H9 (cell line): ENCODE measurements around the gene RAB27A. TPM values are rescaled to one million over a fixed set of nuclear protein-coding genes. Genes with fewer than 3 reads are reported as not detected.

Experiments used
- DNase-seq: peaks from one replicate; pipeline ENCODE4 v3.0.0-alpha.2; 2017
- H2AFZ ChIP-seq: one replicate; pipeline ENCODE4 v1.6.1; 2013; ENCODE audit warnings: mild to moderate bottlenecking, low read length, control low read depth, moderate library complexity
- H2AK5ac ChIP-seq: 2 replicates; pipeline ENCODE4 v1.6.1; 2013; ENCODE audit warnings: low read length, control low read depth, mixed read lengths; ENCODE audit not compliant: insufficient read length
- H2BK120ac ChIP-seq: one replicate; pipeline ENCODE4 v1.6.1; 2013; ENCODE audit warnings: low read depth, mild to moderate bottlenecking, low read length, control low read depth, inconsistent platforms; ENCODE audit not compliant: poor library complexity, severe bottlenecking
- H2BK12ac ChIP-seq: 2 replicates; pipeline ENCODE4 v1.6.1; 2013; ENCODE audit warnings: low read length, control low read depth, mixed read lengths, low read depth; ENCODE audit not compliant: insufficient read length
- H2BK15ac ChIP-seq: 2 replicates; pipeline ENCODE4 v1.6.1; 2013; ENCODE audit warnings: low read depth, low read length, control low read depth
- H2BK20ac ChIP-seq: one replicate; pipeline ENCODE4 v1.6.1; 2013; ENCODE audit warnings: low read depth, mild to moderate bottlenecking, low read length, control low read depth, inconsistent platforms; ENCODE audit not compliant: poor library complexity, severe bottlenecking
- H2BK5ac ChIP-seq: 2 replicates; pipeline ENCODE4 v1.6.1; 2013; ENCODE audit warnings: low read length, control low read depth, mixed read lengths; ENCODE audit not compliant: insufficient read length
- H3K14ac ChIP-seq: 2 replicates; pipeline ENCODE4 v1.6.1; 2013; ENCODE audit warnings: low read length, control low read depth; ENCODE audit not compliant: insufficient read depth
- H3K18ac ChIP-seq: 2 replicates; pipeline ENCODE4 v1.6.1; 2013; ENCODE audit warnings: low read depth, mild to moderate bottlenecking, mixed read lengths, low read length, control low read depth; ENCODE audit not compliant: insufficient read length
- H3K23ac ChIP-seq: 2 replicates; pipeline ENCODE4 v1.6.1; 2013; ENCODE audit warnings: low read length, control low read depth, mixed read lengths, low read depth; ENCODE audit not compliant: insufficient read length
- H3K23me2 ChIP-seq: 2 replicates; pipeline ENCODE4 v1.6.1; 2013; ENCODE audit warnings: low read depth, mild to moderate bottlenecking, mixed read lengths, low read length, control low read depth; ENCODE audit not compliant: insufficient read length, poor library complexity, severe bottlenecking
- H3K27ac ChIP-seq: 2 replicates; pipeline ENCODE4 v1.5.1; 2013; ENCODE audit warnings: low read length, control low read depth, mixed read lengths, low read depth; ENCODE audit not compliant: insufficient read length
- H3K27me3 ChIP-seq: 2 replicates; pipeline ENCODE4 v1.6.1; 2013; ENCODE audit warnings: low read length, control low read depth, inconsistent platforms; ENCODE audit not compliant: insufficient read depth
- H3K4ac ChIP-seq: 2 replicates; pipeline ENCODE4 v1.6.1; 2013; ENCODE audit warnings: low read depth, mild to moderate bottlenecking, control low read depth, inconsistent platforms, low read length, moderate library complexity
- H3K4me1 ChIP-seq: 2 replicates; pipeline ENCODE4 v1.6.1; 2013; ENCODE audit warnings: low read length, control low read depth, inconsistent platforms; ENCODE audit not compliant: insufficient read depth
- H3K4me2 ChIP-seq: 2 replicates; pipeline ENCODE4 v1.6.1; 2013; ENCODE audit warnings: low read length, control low read depth, mixed read lengths; ENCODE audit not compliant: insufficient read length, insufficient read depth
- H3K56ac ChIP-seq: 2 replicates; pipeline ENCODE4 v1.6.1; 2013; ENCODE audit warnings: low read depth, mild to moderate bottlenecking, mixed read lengths, low read length, control low read depth; ENCODE audit not compliant: insufficient read length
- H3K79me1 ChIP-seq: 2 replicates; pipeline ENCODE4 v1.6.1; 2013; ENCODE audit warnings: low read depth, mild to moderate bottlenecking, moderate library complexity, low read length, control low read depth, inconsistent platforms; ENCODE audit not compliant: insufficient read depth, poor library complexity, severe bottlenecking
- H3K79me2 ChIP-seq: 2 replicates; pipeline ENCODE4 v1.6.1; 2013; ENCODE audit warnings: low read length, control low read depth, inconsistent platforms; ENCODE audit not compliant: insufficient read depth
- H3K9ac ChIP-seq: 2 replicates; pipeline ENCODE4 v1.6.1; 2013; ENCODE audit warnings: low read length, control low read depth, mixed read lengths; ENCODE audit not compliant: insufficient read length; ENCODE audit errors: extremely low read depth
- H3K9me3 ChIP-seq: one replicate; pipeline ENCODE4 v1.6.1; 2013; ENCODE audit warnings: low read depth, low read length, inconsistent platforms; ENCODE audit not compliant: control insufficient read depth
- H3T11ph ChIP-seq: one replicate; pipeline ENCODE4 v1.6.1; 2013; ENCODE audit warnings: mild to moderate bottlenecking, low read length, control low read depth, inconsistent platforms
- H4K20me1 ChIP-seq: one replicate; pipeline ENCODE4 v1.6.1; 2013; ENCODE audit not compliant: control insufficient read depth, insufficient read length, insufficient read depth
- H4K5ac ChIP-seq: 2 replicates; pipeline ENCODE4 v1.6.1; 2013; ENCODE audit warnings: low read depth, mild to moderate bottlenecking, mixed read lengths, low read length, control low read depth; ENCODE audit not compliant: insufficient read length
- H4K8ac ChIP-seq: replicated peaks from 2 replicates; pipeline ENCODE4 v1.6.1; 2013; ENCODE audit warnings: low read length, control low read depth, mixed read lengths, low read depth; ENCODE audit not compliant: insufficient read length
- H4K91ac ChIP-seq: 2 replicates; pipeline ENCODE4 v1.6.1; 2013; ENCODE audit warnings: low read depth, mild to moderate bottlenecking, moderate library complexity, mixed read lengths, low read length, control low read depth; ENCODE audit not compliant: insufficient read length
- H3K27ac Mint-ChIP-seq, 3 experiments: 2 replicates in 2 of 3; 3 replicates in 1 of 3; pipeline ENCODE4 v1.8.0; 2020 to 2021; ENCODE audit warnings: mixed read lengths in 3 of 3, mild to moderate bottlenecking in 1 of 3, moderate library complexity in 1 of 3
- H3K27me3 Mint-ChIP-seq: 2 replicates; pipeline ENCODE4 v1.8.0; 2021; ENCODE audit warnings: low read depth, mild to moderate bottlenecking, moderate library complexity, mixed read lengths
- H3K36me3 Mint-ChIP-seq, 3 experiments: 2 replicates in 2 of 3; 3 replicates in 1 of 3; pipeline ENCODE4 v1.8.0; 2020 to 2021; ENCODE audit warnings: low read depth in 3 of 3, mixed read lengths in 3 of 3; ENCODE audit not compliant: insufficient read depth in 1 of 3
- H3K4me1 Mint-ChIP-seq, 2 experiments: 2 replicates each; pipeline ENCODE4 v1.8.0; 2020; ENCODE audit warnings: mixed read lengths in 2 of 2
- H3K4me3 Mint-ChIP-seq, 2 experiments: 2 replicates in 1 of 2; 3 replicates in 1 of 2; pipeline ENCODE4 v1.8.0; 2020 to 2021; ENCODE audit warnings: mild to moderate bottlenecking in 2 of 2, mixed read lengths in 2 of 2, moderate library complexity in 1 of 2
- H3K9me3 Mint-ChIP-seq, 2 experiments: 2 replicates in 1 of 2; 3 replicates in 1 of 2; pipeline ENCODE4 v1.8.0; 2020; ENCODE audit warnings: mild to moderate bottlenecking in 2 of 2, mixed read lengths in 2 of 2, moderate library complexity in 1 of 2
- CTCF ChIP-seq: fragments of 200-600 bp; sonication (generic); conservative IDR thresholded peaks from 3 replicates; pipeline ENCODE4 v1.8.0; 2021; ENCODE audit warnings: antibody characterized with exemption, mild to moderate bottlenecking
- WGBS: extraction: QIAGEN DNeasy Blood & Tissue Kit; methylation state at CpG from one replicate; pipeline ENCODE4 v1.1.7; 2013; ENCODE audit warnings: missing lambda C conversion rate, low lambda C conversion rate, mixed read lengths; ENCODE audit not compliant: insufficient read length; ENCODE audit errors: extremely low coverage; 5-methylcytosine and 5-hydroxymethylcytosine counted together
- total RNA-seq: library from RNA; stranded (reverse); gene quantifications from 2 replicates; pipeline ENCODE4 v1.2.1, GENCODE V29; 2021

Gene RAB27A
- total RNA-seq, 1 experiment from 2014 or later = 6.8 TPM

- no CpG with 5 or more reads among the region's 3 CpGs for WGBS
- H3K4me1 ChIP-seq = no peaks in the 10 kb centered on the region
These were observed 90.9 kb downstream of the RAB27A start for GRCh38 chr15:55198706-55199105.

More at GRCh38 chr15:55198706-55199105, 90.9 kb downstream of the RAB27A start:
- Mint-ChIP-seq H3K4me3 (0 out of 5 replicates have a peak overlapping the region, but pooled peaks of 1 of the 2 experiments have one; percentile 47), H3K36me3 (peaks cover 0 to 10% (median 3%) of the 10 kb centered on the region in 3 experiments; a peak in 4 of 7 replicates), H3K27ac (no peak overlapping the region), H3K4me1 (peaks cover 0 to 3% of the 10 kb centered on the region in 2 experiments; a peak in 2 of 4 replicates), H3K27me3 (no peaks in the 10 kb centered on the region), H3K9me3 (peaks cover 9 to 11% of the 10 kb centered on the region in 2 experiments; a peak in 4 of 5 replicates)
- DNase-seq = no peak
- Histone ChIP-seq H3K27ac (no peak overlapping the region), H4K91ac (no peak overlapping the region), H3K23ac (no peak overlapping the region), H3K14ac (no peak overlapping the region), H3K4me2 (no peak overlapping the region), H3K4ac (no peak overlapping the region), H2BK15ac (no peak overlapping the region), H4K20me1 (no peaks in the 10 kb centered on the region), H2BK120ac (no peak overlapping the region), H2AFZ (no peak overlapping the region), H3T11ph (no peak overlapping the region), H4K8ac (no peak overlapping the region), H3K56ac (no peak overlapping the region), H3K18ac (no peak overlapping the region), H3K9me3 (no peaks in the 10 kb centered on the region), H3K23me2 (peaks cover 3% of the 10 kb centered on the region), H2BK5ac (no peak overlapping the region), H2AK5ac (no peak overlapping the region), H3K27me3 (no peaks in the 10 kb centered on the region), H3K79me2 (peaks cover 28% of the 10 kb centered on the region), H2BK20ac (no peak overlapping the region), H2BK12ac (no peak overlapping the region), H3K9ac (no peak overlapping the region), H3K79me1 (peaks cover 3% of the 10 kb centered on the region), H4K5ac (no peak overlapping the region)
- no peak for TF ChIP-seq CTCF
